Spleen (tissue), 11 donors: ENCODE data around the gene GNS. TPM values are rescaled to one million over a fixed set of nuclear protein-coding genes. Genes with fewer than 3 reads are reported as not detected.
A peak's percentile ranks its signal among the peaks of the same experiment; 100 is the strongest.

Experiments
- DNase-seq: peaks from one replicate; pipeline ENCODE4 v3.0.0-alpha.2; 2020
- H3K27ac ChIP-seq, 8 donors: fragments of 200-600 bp; sonication (generic) in 7 of 8; 1 replicate in 4 of 8; 2 replicates in 4 of 8; pipeline versions ENCODE4 v1.5.0 to v1.8.0; 2016 to 2021; ENCODE audit warnings: inconsistent platforms in 4 of 8, mild to moderate bottlenecking in 4 of 8, moderate library complexity in 1 of 8
- H3K27me3 ChIP-seq, 7 donors: fragments of 200-600 bp; sonication (generic) in 6 of 7; replicated peaks in 1 of 7; 1 replicate in 4 of 7; 2 replicates in 3 of 7; pipeline versions ENCODE4 v1.5.0 to v1.8.0; 2016 to 2021; ENCODE audit warnings: inconsistent platforms in 3 of 7, mild to moderate bottlenecking in 1 of 7
- H3K36me3 ChIP-seq, 6 donors: fragments of 200-600 bp; sonication (generic) in 5 of 6; 1 replicate in 4 of 6; 2 replicates in 2 of 6; pipeline versions ENCODE4 v1.5.0 to v1.8.0; 2016 to 2021; ENCODE audit warnings: inconsistent platforms in 2 of 6
- H3K4me1 ChIP-seq, 6 donors: fragments of 200-600 bp; sonication (generic) in 5 of 6; 1 replicate in 3 of 6; 2 replicates in 3 of 6; pipeline versions ENCODE4 v1.5.0 to v1.8.0; 2016 to 2021; ENCODE audit warnings: inconsistent platforms in 3 of 6
- H3K4me3 ChIP-seq, 8 donors: fragments of 200-600 bp; sonication (generic) in 7 of 8; 1 replicate in 4 of 8; 2 replicates in 4 of 8; pipeline versions ENCODE4 v1.5.0 to v1.8.0; 2016 to 2021; ENCODE audit warnings: inconsistent platforms in 4 of 8, mild to moderate bottlenecking in 4 of 8, moderate library complexity in 2 of 8
- H3K9me3 ChIP-seq, 8 donors: fragments of 200-600 bp; sonication (generic) in 7 of 8; 1 replicate in 4 of 8; 2 replicates in 4 of 8; pipeline versions ENCODE4 v1.5.0 to v1.8.0; 2016 to 2021; ENCODE audit warnings: inconsistent platforms in 4 of 8
- CTCF ChIP-seq, 11 experiments: fragments of 200-600 bp in 7 of 11; fragments of 450-650 bp in 4 of 11; sonication (generic) in 4 of 11; IDR thresholded peaks in 8 of 11; conservative IDR thresholded peaks in 3 of 11; 1 replicate in 7 of 11; 2 replicates in 4 of 11; pipeline versions ENCODE4 v1.4.0 to v1.8.0; 2016 to 2021; ENCODE audit warnings: antibody characterized with exemption in 11 of 11, inconsistent platforms in 4 of 11, mild to moderate bottlenecking in 1 of 11
- POLR2A ChIP-seq, 3 donors: fragments of 450-650 bp; IDR thresholded peaks; one replicate each; pipeline ENCODE4 v1.5.1; 2017; ENCODE audit warnings: antibody characterized with exemption in 3 of 3, mild to moderate bottlenecking in 1 of 3
- POLR2AphosphoS5 ChIP-seq, 3 donors: sonication (generic); formaldehyde crosslinking; IDR thresholded peaks; one replicate each; pipeline ENCODE4 v1.5.1; 2017; ENCODE audit warnings: antibody characterized with exemption in 3 of 3
- WGBS, 5 donors: extraction: QIAGEN DNeasy Blood & Tissue Kit in 3 of 5; methylation state at CpG; one replicate each; pipeline versions ENCODE4 v1.1.5 to v1.1.7; 2013 to 2018; 5-methylcytosine and 5-hydroxymethylcytosine counted together
- intact Hi-C: fragments of 100-400 bp; cut with DNase I; formaldehyde crosslinking; loops from one replicate; pipeline ENCODE4 v1.15.0; 2023; ENCODE audit warnings: low total_unique reads
- polyA plus RNA-seq, 3 donors: library from polyadenylated mRNA; stranded (reverse); fragments of 200-250 nt; gene quantifications; one replicate each; pipeline ENCODE4 v1.2.1, GENCODE V29; 2013
- total RNA-seq, 7 donors: library from RNA; depleted of rRNA in 3 of 7; stranded (reverse); fragments of >200 nt in 3 of 7; fragmentation: NEBNext Ultra II Directional in 4 of 7; extraction: Animal tissue kit (Norgen Biotek cat#: 25700) in 4 of 7; gene quantifications; one replicate each; pipeline versions ENCODE4 v1.1.0 to v1.2.1, GENCODE V29; 2016 to 2021
- donor health status: healthy with polysubstance abuse.
- donor health status: DM: no; HTN: no; CAD: no; lungs with moderate emphysema.
- donor health status: DM: no; HTN: no; CAD: no.
- donor health status: Bipolar disorder and iron deficiency.
- donor health status: healthy.
- donor health status: DM: no; HTN: no; CAD: no.
- donor health status: DM: yes; HTN: yes; CAD: no.

The GNS gene
- total and polyA plus RNA-seq, 10 donors, result 8.3 to 154 (median 126) TPM

GRCh38 chr12:64699504-64700115 lies 59.6 kb downstream of the GNS start:
- peak; percentile 86 for DNase-seq
- Histone ChIP-seq H3K4me1 (peaks cover 7 to 82% (median 43%) of the 10 kb centered on the region in 6 donors), H3K27ac (peak overlapping the region in 7 of 8 donors; percentile 60 to 90 (median 86)), H3K9me3 (no peaks in the 10 kb centered on the region), H3K4me3 (peak overlapping the region in 1 of 8 donors; percentile 52), H3K36me3 (peaks cover 0 to 68% (median 13%) of the 10 kb centered on the region in 6 donors), H3K27me3 (no peaks in the 10 kb centered on the region)
- intact Hi-C loops, result no loop called here
- TF ChIP-seq POLR2AphosphoS5 (IDR thresholded peaks at IDR 0.05), result peak in 2 of 3 donors; percentile 32 to 77
- no peak for TF ChIP-seq POLR2A (IDR thresholded peaks at IDR 0.05)
- TF ChIP-seq CTCF (IDR thresholded peaks at IDR 0.05 in 8 of 11, conservative IDR thresholded peaks at IDR 0.05 in 3 of 11), result peak in 1 of 11 experiments; percentile 16
- WGBS, 5 donors, result 54 to 90% (median 73%) methylated on average over 12 of the region's 12 CpGs

GRCh38 chr12:64696080-64696741 lies 63.0 kb downstream of the GNS start:
- Histone ChIP-seq H3K27ac (peak overlapping the region in 6 of 8 donors; percentile 36 to 57 (median 52)), H3K36me3 (peaks cover 0 to 94% (median 37%) of the 10 kb centered on the region in 6 donors), H3K9me3 (no peaks in the 10 kb centered on the region), H3K4me3 (no peak overlapping the region), H3K27me3 (no peaks in the 10 kb centered on the region), H3K4me1 (peaks cover 7 to 99% (median 52%) of the 10 kb centered on the region in 6 donors)
- intact Hi-C loops, result loop anchor here (2.0 kb wide), 1 partner anchor 147 kb away; no protein-coding TSS in a partner anchor
- no peak for DNase-seq
- WGBS, 5 donors, result 63 to 86% (median 71%) methylated on average over 1 of the region's 1 CpG
- TF ChIP-seq POLR2A (IDR thresholded peaks at IDR 0.05), result no peak
- TF ChIP-seq CTCF (IDR thresholded peaks at IDR 0.05 in 8 of 11, conservative IDR thresholded peaks at IDR 0.05 in 3 of 11), result peak in 6 of 11 experiments; percentile 7 to 50 (median 20)

DNA sequence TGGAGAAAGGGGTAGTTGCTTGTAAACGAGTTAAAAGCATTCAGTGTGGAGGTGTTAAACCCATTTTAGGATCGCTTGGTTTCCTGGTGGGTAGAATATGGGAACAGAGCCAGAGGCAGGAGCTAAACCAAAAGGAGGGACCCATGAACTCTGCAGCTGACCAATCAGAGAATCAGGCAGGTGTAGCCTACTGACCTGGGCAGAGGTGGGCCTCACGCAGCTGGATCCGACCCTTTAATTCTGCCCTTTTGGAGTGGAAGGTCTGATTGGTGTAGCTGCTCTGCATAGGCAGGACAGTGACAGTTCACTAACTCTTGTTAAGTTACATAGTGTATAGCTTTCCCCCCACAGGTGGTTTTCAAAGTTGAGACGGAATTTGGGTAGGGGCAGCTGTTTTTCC lies 63.7 kb downstream of the GNS start:
- Histone ChIP-seq H3K4me1 (peaks cover 4 to 94% (median 50%) of the 10 kb centered on the region in 6 donors), H3K9me3 (no peaks in the 10 kb centered on the region), H3K27ac (peak overlapping the region in 6 of 8 donors; percentile 13 to 57 (median 40))

More for the DNA sequence above, 63.7 kb downstream of the GNS start:
- DNase-seq, result no peak
- no peak overlapping the region for H3K4me3 ChIP-seq
- H3K36me3 ChIP-seq, result peaks cover 0 to 99% (median 37%) of the 10 kb centered on the region in 6 donors
- no peaks in the 10 kb centered on the region for H3K27me3 ChIP-seq
- TF ChIP-seq POLR2AphosphoS5 (IDR thresholded peaks at IDR 0.05), result no peak
- TF ChIP-seq CTCF (IDR thresholded peaks at IDR 0.05 in 8 of 11, conservative IDR thresholded peaks at IDR 0.05 in 3 of 11), result no peak
- TF ChIP-seq POLR2A (IDR thresholded peaks at IDR 0.05), result no peak
- WGBS, 5 donors, result 73 to 85% (median 82%) methylated on average over 5 of the region's 5 CpGs
- intact Hi-C loops, result no loop called here
